T-helper 1 cell treated with Interleukin-12 subunit alpha and Interleukin-12 subunit beta and Interleukin-4 antibody, amounts not matched to agents 30 μg/mL and 1 μg/mL, for 36 hours (primary cell): ENCODE measurements around the gene MCUB.
"Not testable (repeated sequence)": the region's sequence is repeated elsewhere in the genome, so short reads cannot be mapped to it uniquely, and the experiment has no call there.

Experiments
- H3K27ac Mint-ChIP-seq: one replicate; pipeline ENCODE4 v1.8.0; 2021; ENCODE audit warnings: mild to moderate bottlenecking, mixed read lengths
- H3K27me3 Mint-ChIP-seq: one replicate; pipeline ENCODE4 v1.8.0; 2021; ENCODE audit warnings: low read depth, mixed read lengths
- H3K36me3 Mint-ChIP-seq: one replicate; pipeline ENCODE4 v1.8.0; 2021; ENCODE audit warnings: low read depth, mixed read lengths
- H3K4me1 Mint-ChIP-seq: one replicate; pipeline ENCODE4 v1.8.0; 2021; ENCODE audit warnings: low read depth, mixed read lengths
- H3K4me3 Mint-ChIP-seq: one replicate; pipeline ENCODE4 v1.8.0; 2021; ENCODE audit warnings: mild to moderate bottlenecking, moderate library complexity, mixed read lengths
- H3K9me3 Mint-ChIP-seq: one replicate; pipeline ENCODE4 v1.8.0; 2021; ENCODE audit warnings: mixed read lengths

MCUB gene

DNA sequence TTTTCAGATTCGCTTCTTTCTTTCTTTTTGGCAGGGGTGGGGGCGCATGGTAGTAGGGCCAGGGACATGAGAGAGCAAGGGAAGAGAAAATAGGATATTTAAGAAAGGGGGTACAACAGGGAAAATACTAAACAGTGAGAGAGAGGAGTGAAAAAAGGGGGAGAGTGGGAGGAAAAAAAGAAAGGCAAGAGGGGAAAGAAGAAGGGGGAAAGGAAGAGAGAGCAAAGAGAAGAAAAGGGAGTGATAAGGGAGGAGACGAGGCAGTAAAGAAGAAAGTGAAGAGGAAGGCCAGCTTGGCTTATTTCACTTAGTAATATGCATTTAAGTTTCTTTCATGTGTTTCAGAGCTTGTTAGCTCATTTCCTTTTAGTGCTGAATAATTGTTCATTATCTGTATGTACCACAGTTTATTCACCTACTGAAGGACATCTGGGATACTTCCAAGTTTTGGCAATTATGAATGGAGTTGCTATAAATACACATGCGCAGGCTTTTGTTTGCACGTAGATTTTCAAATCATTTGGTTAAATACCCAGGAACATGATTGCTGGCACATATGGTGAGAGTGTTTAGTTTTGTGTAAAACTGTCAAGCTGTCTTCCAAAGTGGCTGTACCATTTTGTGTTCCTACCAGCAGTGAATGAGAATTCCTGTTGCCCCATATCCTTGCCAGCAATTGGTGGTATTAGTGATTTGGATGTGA is 105.9 kb downstream of the MCUB start:
- Mint-ChIP-seq H3K4me3 (no peak overlapping the region), H3K27me3 (no peaks in the 10 kb centered on the region), H3K9me3 (peaks cover under 1% of the 10 kb centered on the region), H3K36me3 (peaks cover 35% of the 10 kb centered on the region), H3K27ac (no peak overlapping the region), H3K4me1 (peaks cover 11% of the 10 kb centered on the region)

GRCh38 chr4:109671350-109671749 is 111.3 kb downstream of the MCUB start:
- peaks cover 16% of the 10 kb centered on the region for H3K9me3 Mint-ChIP-seq
- no peak overlapping the region for H3K4me3 Mint-ChIP-seq
- no peak overlapping the region for H3K27ac Mint-ChIP-seq

GRCh38 chr4:109672169-109672930 is 112.3 kb downstream of the MCUB start:
- Mint-ChIP-seq H3K27me3 (no peaks in the 10 kb centered on the region), H3K4me3 (no peak overlapping the region), H3K27ac (no peak overlapping the region), H3K36me3 (peaks cover 52% of the 10 kb centered on the region), H3K9me3 (peaks cover 20% of the 10 kb centered on the region), H3K4me1 (peaks cover 3% of the 10 kb centered on the region)

More at GRCh38 chr4:109671350-109671749, 111.3 kb downstream of the MCUB start:
- Mint-ChIP-seq H3K36me3 (peaks cover 52% of the 10 kb centered on the region), H3K27me3 (no peaks in the 10 kb centered on the region), H3K4me1 (peaks cover 4% of the 10 kb centered on the region)

GRCh38 chr4:109673303-109673702 is 113.3 kb downstream of the MCUB start:
- H3K36me3 Mint-ChIP-seq = peaks cover 47% of the 10 kb centered on the region
- no peak overlapping the region for H3K4me3 Mint-ChIP-seq
- H3K9me3 Mint-ChIP-seq = peaks cover 20% of the 10 kb centered on the region
- no peaks in the 10 kb centered on the region for H3K27me3 Mint-ChIP-seq
- H3K4me1 Mint-ChIP-seq = peaks cover 3% of the 10 kb centered on the region
- no peak overlapping the region for H3K27ac Mint-ChIP-seq

DNA sequence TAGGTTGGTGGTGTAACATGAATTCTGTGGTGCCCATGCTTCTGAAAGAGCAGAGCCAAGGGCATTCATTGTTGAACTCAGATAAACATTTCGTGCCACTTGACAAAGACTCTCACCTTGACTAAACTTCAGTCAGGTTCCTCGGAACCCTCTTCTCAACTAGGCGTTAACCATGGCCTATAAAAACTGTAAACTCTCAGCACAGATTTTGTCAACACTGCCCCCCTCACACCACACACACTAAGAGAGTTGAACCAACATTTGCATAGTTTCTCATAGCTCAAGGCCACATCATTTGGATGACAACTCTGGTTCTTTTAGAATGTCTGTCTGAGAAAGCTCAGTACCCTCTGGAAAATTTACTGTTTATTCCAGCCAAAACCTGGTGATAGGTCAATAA is 115.1 kb downstream of the MCUB start:
- H3K36me3 Mint-ChIP-seq = peaks cover 41% of the 10 kb centered on the region

GRCh38 chr4:109675843-109676242 is 115.8 kb downstream of the MCUB start:
- Mint-ChIP-seq H3K27me3 (no peaks in the 10 kb centered on the region), H3K4me1 (no peaks in the 10 kb centered on the region), H3K9me3 (peaks cover 20% of the 10 kb centered on the region), H3K27ac (no peak overlapping the region), H3K36me3 (peaks cover 44% of the 10 kb centered on the region), H3K4me3 (no peak overlapping the region)

More for the DNA sequence above, 115.1 kb downstream of the MCUB start:
- H3K27me3 Mint-ChIP-seq = no peaks in the 10 kb centered on the region
- H3K4me1 Mint-ChIP-seq = no peaks in the 10 kb centered on the region
- no peak overlapping the region for H3K4me3 Mint-ChIP-seq
- H3K27ac Mint-ChIP-seq = no peak overlapping the region
- peaks cover 20% of the 10 kb centered on the region for H3K9me3 Mint-ChIP-seq

DNA sequence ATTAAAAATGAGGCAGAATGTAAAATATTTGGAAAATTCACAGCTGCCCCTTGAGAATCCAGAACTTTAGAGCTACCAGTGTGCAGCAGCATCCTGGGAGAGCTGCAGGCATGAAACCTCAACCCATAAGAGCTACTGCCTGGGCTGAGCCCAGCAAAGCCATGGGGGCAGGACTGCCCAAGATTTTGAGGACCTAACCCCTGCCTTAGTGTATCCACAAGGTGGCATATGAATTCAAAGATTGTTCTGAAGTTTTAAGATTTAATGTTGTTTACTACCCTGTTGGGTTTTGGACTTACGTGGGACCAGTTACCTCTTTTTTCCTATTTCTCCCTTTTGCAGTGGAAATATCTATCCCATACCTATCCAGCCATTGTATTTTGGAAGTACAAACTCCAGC is 116.8 kb downstream of the MCUB start:
- Mint-ChIP-seq H3K4me3 (no peak overlapping the region), H3K36me3 (peaks cover 34% of the 10 kb centered on the region), H3K4me1 (peaks cover 3% of the 10 kb centered on the region), H3K27ac (no peak overlapping the region), H3K27me3 (no peaks in the 10 kb centered on the region), H3K9me3 (peaks cover 11% of the 10 kb centered on the region)

DNA sequence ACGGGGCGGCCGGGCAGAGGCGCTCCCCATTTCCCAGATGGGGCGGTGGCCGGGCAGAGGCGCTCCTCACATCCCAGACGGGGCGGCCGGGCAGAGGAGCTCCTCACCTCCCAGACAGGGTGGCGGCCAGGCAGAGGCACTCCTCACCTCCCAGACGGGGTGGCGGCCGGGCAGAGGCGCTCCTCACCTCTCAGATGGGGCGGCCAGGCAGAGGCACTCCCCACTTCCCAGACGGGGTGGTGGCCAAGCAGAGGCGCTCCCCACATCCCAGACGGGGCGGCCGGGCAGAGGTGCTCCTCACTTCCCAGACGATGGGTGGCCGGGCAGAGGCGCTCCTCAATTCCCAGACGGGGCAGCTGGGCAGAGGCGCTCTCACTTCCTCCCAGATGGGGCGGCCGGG is 118.4 kb downstream of the MCUB start:
- peaks cover 17% of the 10 kb centered on the region for H3K4me1 Mint-ChIP-seq
- not testable (repeated sequence) for H3K27me3 Mint-ChIP-seq, H3K4me3 Mint-ChIP-seq, H3K27ac Mint-ChIP-seq
- H3K36me3 Mint-ChIP-seq = peaks cover 38% of the 10 kb centered on the region
- H3K9me3 Mint-ChIP-seq = peaks cover 11% of the 10 kb centered on the region

DNA sequence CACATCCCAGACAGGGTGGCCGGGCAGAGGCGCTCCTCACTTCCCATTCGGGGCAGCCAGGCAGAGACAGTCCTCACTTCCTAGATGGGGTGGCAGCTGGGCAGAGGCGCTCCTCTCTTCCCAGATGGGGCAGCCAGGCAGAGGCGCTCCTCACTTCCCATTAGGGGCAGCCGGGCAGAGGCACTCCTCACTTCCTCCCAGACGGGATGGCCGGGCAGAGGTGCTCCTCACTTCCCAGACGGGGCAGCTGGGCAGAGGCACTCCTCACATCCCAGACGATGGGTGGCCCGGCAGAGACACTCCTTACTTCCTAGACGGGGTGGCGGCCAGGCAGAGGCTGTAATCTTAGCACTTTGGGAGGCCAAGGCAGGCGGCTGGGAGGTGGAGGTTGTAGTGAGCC is 118.9 kb downstream of the MCUB start:
- peaks cover 21% of the 10 kb centered on the region for H3K4me1 Mint-ChIP-seq
- H3K27ac Mint-ChIP-seq, H3K27me3 Mint-ChIP-seq, H3K4me3 Mint-ChIP-seq: not testable (repeated sequence)
- H3K9me3 Mint-ChIP-seq = peaks cover 11% of the 10 kb centered on the region
- H3K36me3 Mint-ChIP-seq = peaks cover 38% of the 10 kb centered on the region

GRCh38 chr4:109682875-109683274 is 122.8 kb downstream of the MCUB start:
- no peak overlapping the region for H3K27ac Mint-ChIP-seq
- H3K4me3 Mint-ChIP-seq = no peak overlapping the region
- no peaks in the 10 kb centered on the region for H3K27me3 Mint-ChIP-seq
- H3K36me3 Mint-ChIP-seq = peaks cover 39% of the 10 kb centered on the region
- H3K9me3 Mint-ChIP-seq = no peaks in the 10 kb centered on the region
- peaks cover 24% of the 10 kb centered on the region for H3K4me1 Mint-ChIP-seq

GRCh38 chr4:109683621-109684253 is 123.7 kb downstream of the MCUB start:
- H3K4me1 Mint-ChIP-seq = peaks cover 24% of the 10 kb centered on the region
- H3K4me3 Mint-ChIP-seq = no peak overlapping the region
- no peaks in the 10 kb centered on the region for H3K9me3 Mint-ChIP-seq
- peaks cover 43% of the 10 kb centered on the region for H3K36me3 Mint-ChIP-seq
- H3K27me3 Mint-ChIP-seq = no peaks in the 10 kb centered on the region
- H3K27ac Mint-ChIP-seq = no peak overlapping the region

DNA sequence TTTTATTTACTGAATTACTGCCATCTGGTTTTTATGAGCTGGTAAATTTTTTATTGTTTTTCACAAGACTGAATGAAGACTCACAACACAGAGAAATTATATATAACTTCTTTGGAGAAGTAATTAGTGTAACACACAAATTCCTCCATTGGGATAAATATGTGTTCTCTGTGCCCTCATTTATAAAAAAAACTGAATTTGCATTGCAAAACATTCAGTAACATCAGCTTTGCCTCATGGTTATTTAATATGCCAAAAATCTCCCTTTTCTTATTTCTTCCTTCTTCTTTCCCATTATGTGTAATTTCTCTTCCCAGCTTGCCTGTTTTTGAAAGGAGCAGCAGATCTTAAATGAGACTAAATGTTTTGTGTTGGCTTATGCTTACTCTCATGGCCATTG is 124.7 kb downstream of the MCUB start:
- Mint-ChIP-seq H3K27ac (no peak overlapping the region), H3K27me3 (no peaks in the 10 kb centered on the region), H3K4me3 (no peak overlapping the region), H3K4me1 (peaks cover 24% of the 10 kb centered on the region), H3K9me3 (no peaks in the 10 kb centered on the region), H3K36me3 (peaks cover 46% of the 10 kb centered on the region)

GRCh38 chr4:109690690-109691410 is 130.8 kb downstream of the MCUB start:
- Mint-ChIP-seq H3K36me3 (peaks cover 49% of the 10 kb centered on the region), H3K9me3 (no peaks in the 10 kb centered on the region), H3K4me3 (peak overlapping the region; percentile 2), H3K27ac (peak overlapping the region; percentile 62), H3K4me1 (peaks cover 22% of the 10 kb centered on the region), H3K27me3 (no peaks in the 10 kb centered on the region)

GRCh38 chr4:109691411-109691920 is 131.4 kb downstream of the MCUB start:
- Mint-ChIP-seq H3K36me3 (peaks cover 52% of the 10 kb centered on the region), H3K27ac (peak overlapping the region; percentile 62), H3K4me3 (no peak overlapping the region), H3K27me3 (no peaks in the 10 kb centered on the region), H3K4me1 (peaks cover 22% of the 10 kb centered on the region), H3K9me3 (no peaks in the 10 kb centered on the region)
